Stimulated activated naive CD8-positive, alpha-beta T cell treated with anti-CD3 and anti-CD28 coated beads, Interleukin-15, amount 100 ng/mL, for 72 hours (primary cell): ENCODE results near the gene VIPR2.
"Not testable (repeated sequence)": the region's sequence is repeated elsewhere in the genome, so short reads cannot be mapped to it uniquely, and the experiment has no call there.

ENCODE experiments used
- ATAC-seq: fragments of 150-1000 bp; cut with Tn5 transposase; 2 replicates; pipeline ENCODE4 v1.10.0; 2021; ENCODE audit warnings: mild to moderate bottlenecking, moderate library complexity
- DNase-seq, 2 donors: peaks; one replicate each; pipeline ENCODE4 v3.0.0; 2021 to 2022
- H3K27ac Mint-ChIP-seq, 2 donors: one replicate each; pipeline ENCODE4 v1.8.0; 2022; ENCODE audit warnings: mild to moderate bottlenecking in 2 of 2, mixed read lengths in 2 of 2, moderate library complexity in 2 of 2
- H3K27me3 Mint-ChIP-seq: one replicate; pipeline ENCODE4 v1.8.0; 2022; ENCODE audit warnings: mixed read lengths
- H3K4me1 Mint-ChIP-seq: one replicate; pipeline ENCODE4 v1.8.0; 2022; ENCODE audit warnings: mild to moderate bottlenecking, mixed read lengths
- H3K4me3 Mint-ChIP-seq, 2 donors: one replicate each; pipeline ENCODE4 v1.8.0; 2022; ENCODE audit warnings: mild to moderate bottlenecking in 2 of 2, mixed read lengths in 2 of 2, moderate library complexity in 1 of 2
- H3K9me3 Mint-ChIP-seq, 2 donors: one replicate each; pipeline ENCODE4 v1.8.0; 2022; ENCODE audit warnings: mixed read lengths in 2 of 2

Gene VIPR2, protein sequence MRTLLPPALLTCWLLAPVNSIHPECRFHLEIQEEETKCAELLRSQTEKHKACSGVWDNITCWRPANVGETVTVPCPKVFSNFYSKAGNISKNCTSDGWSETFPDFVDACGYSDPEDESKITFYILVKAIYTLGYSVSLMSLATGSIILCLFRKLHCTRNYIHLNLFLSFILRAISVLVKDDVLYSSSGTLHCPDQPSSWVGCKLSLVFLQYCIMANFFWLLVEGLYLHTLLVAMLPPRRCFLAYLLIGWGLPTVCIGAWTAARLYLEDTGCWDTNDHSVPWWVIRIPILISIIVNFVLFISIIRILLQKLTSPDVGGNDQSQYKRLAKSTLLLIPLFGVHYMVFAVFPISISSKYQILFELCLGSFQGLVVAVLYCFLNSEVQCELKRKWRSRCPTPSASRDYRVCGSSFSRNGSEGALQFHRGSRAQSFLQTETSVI

DNA sequence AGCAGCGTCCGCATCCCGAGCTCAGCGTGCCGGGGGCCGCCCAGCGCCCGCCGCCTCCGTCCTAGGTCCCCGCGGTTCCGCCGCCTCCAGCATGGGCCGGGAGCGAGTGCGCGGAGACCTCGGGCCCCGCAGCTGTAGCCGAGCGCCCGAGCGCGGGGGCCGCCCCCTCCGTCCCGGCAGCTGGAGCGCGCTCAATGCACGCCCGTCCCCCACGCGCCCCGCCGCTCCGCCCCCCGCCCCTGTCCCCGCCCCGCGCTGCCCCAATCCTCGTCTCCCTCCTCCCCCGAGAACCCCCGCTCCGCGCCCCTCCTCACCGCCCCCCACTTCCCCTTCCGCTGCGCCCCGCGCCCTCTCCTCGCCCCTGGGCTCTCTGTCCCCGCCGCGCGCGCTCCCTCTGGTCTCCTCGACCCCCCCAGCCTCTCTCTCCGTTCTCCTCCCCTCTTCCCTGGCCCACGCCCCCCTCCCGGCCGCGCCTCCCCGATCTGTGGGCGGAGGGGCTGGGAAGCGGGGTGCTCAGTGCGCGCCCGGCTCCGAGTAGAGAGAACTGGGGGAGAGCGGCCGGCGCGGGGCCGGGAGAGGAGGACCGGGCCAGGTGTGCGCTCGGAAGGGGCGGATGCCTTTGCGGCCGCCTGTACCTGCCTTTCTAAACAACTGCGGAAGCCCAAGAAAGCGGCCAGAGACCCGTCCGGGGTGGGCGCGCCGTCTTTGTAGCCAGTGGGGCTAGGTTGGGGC, at the start of gene VIPR2:
Gene VIPR2, minus strand, starts transcription at position 110 of the 732 bp plus-strand sequence. Its CDS starts 96 bp downstream, at position 14.
- peak; percentile 12 to 15 for DNase-seq
- peak within 1 kb of the TSS; percentile 63 to 71 for H3K4me3 Mint-ChIP-seq
- H3K27me3 Mint-ChIP-seq, result peaks cover 33% of the 10 kb centered on the region
- ATAC-seq, result peak; percentile 56
- H3K27ac Mint-ChIP-seq, result no peak within 1 kb of the TSS
- H3K4me1 Mint-ChIP-seq, result peaks cover 5% of the 10 kb centered on the region
- no peaks in the 10 kb centered on the region for H3K9me3 Mint-ChIP-seq

DNA sequence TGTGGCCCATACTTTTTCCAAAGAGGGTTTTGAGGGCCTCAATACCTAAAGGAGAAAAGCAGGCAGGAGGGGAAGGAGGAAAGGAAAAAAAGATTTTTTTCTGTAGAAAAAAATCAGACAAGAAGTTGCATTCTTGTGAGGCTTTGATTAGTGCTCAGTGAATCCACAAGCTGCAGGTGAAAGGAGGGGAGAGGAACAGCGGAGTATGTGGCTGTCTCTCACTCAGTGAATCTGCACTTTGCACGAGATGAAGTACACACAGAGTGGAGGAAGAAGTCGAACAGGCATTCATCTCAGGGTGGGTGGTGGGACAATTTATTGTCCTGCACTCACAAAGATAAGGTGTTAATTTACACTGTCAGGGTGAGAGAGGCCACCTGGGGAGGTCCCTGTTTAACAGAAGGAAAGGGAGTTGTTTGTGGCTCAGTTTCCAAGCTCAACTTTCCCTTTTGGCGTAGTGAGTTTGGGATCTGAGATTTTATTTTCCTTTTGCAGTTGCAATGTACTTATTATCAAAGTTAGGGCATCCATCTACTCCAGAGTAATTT, 49.0 kb upstream of the VIPR2 start:
- peaks cover 0 to 5% of the 10 kb centered on the region in 2 donors for H3K9me3 Mint-ChIP-seq

DNA sequence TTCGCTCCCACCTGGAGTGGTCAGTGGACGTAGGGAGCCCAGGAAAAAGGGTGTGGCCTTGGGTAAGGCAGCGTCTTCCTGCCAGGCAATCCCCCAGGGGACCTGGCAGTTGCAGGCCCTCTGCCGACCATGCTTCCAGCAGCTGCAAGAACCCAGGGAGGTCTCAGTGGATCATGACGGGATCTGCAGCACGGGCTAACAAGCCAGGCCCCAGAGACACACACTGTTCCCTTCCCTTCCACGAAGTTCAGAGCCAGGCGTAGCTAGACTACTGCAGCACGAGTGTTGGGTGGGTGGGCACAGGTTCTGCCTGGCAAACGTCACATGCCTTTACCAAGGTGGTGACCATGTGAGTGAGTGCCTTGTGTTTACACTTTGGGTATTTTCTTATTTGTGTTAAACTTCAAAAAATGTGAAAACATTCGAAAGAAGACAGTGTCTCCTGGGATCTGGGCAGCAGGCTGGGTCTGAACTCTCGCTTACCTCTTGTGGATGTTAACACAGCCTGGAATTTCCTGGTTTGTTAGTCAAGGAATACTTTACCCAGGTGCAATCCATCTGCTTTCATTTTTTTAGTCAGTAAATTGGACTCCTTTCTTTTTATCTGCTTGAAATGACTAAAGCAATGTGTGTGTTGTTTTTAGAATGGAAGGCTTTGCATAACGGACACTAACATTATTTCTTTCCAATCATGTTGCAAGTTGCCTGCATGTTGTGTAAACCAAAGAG, 48.2 kb upstream of the VIPR2 start:
- Mint-ChIP-seq H3K27me3 (no peaks in the 10 kb centered on the region), H3K9me3 (peaks cover 0 to 5% of the 10 kb centered on the region in 2 donors), H3K27ac (no peak overlapping the region), H3K4me3 (no peak overlapping the region), H3K4me1 (peaks cover 31% of the 10 kb centered on the region)
- DNase-seq (no peak), ATAC-seq (no peak)

More for the DNA sequence above, 49.0 kb upstream of the VIPR2 start:
- Mint-ChIP-seq H3K4me3 (no peak overlapping the region), H3K27me3 (no peaks in the 10 kb centered on the region), H3K4me1 (peaks cover 39% of the 10 kb centered on the region), H3K27ac (no peak overlapping the region)
- no peak for DNase-seq
- no peak for ATAC-seq

DNA sequence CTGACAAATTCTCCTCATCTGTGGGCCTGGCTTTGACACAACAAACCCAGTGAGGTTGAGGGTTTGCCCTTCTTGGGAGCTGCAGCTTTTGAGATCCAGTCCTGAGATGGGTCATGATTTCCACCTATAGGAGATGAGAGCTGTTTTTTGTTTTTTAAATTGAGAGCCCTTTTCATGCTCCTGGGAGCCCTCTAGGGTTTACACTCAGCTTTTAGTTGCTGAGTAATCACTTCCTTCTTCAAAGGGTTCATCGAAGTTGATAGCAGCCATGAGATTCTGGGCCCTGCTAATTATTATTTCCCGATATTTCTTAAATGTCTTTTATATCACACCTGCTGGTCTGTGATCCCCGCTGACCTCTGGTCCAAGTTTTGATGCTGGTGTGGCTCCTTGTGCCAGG, 47.3 kb upstream of the VIPR2 start:
- DNase-seq (no peak), ATAC-seq (peak; percentile 33)
- Mint-ChIP-seq H3K27ac (no peak overlapping the region), H3K4me1 (peaks cover 23% of the 10 kb centered on the region), H3K9me3 (peaks cover 0 to 5% of the 10 kb centered on the region in 2 donors), H3K27me3 (no peaks in the 10 kb centered on the region), H3K4me3 (no peak overlapping the region)

DNA sequence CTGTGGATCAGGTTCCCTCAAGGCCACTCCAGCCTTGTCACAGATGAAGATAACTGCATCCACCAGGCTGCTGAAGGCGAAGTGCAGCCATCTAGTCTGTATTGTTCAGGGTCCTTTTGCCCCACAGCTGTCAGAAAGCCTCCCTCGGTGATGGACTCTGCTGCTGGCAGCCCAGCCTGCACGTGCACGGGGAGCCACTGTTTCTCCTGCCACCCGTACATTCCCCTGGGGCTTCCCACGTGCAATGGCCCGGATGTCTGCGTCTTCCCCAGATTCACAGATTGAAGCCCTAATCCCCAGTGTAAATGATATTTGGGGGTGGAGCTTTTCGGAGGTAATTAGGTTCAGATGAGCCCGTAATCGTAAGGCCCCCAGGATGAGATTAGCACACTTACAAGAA, 46.6 kb upstream of the VIPR2 start:
- H3K27me3 Mint-ChIP-seq, result peaks cover 8% of the 10 kb centered on the region
- H3K4me3 Mint-ChIP-seq, result no peak overlapping the region
- H3K27ac Mint-ChIP-seq, result no peak overlapping the region
- ATAC-seq, result no peak
- H3K4me1 Mint-ChIP-seq, result peaks cover 15% of the 10 kb centered on the region
- DNase-seq, result no peak
- H3K9me3 Mint-ChIP-seq, result peaks cover 7 to 9% of the 10 kb centered on the region in 2 donors

DNA sequence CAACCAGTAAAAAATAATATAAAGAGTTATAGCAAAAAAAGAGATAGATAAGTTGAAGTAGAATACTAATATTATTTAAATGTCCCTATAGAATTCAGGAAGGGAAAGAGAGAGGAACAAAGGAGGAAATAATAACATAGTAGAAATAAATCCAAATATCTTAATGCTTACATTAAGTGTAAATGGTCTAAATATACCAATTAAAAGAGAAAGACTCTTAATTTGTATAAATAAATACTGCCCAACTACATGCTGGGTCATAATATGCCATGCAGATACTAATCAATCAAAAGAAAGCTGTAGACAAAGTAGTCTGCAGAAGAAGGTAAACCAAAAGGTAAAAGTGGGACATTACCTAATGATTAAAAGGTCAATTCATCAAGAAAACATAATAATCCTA, 43.3 kb upstream of the VIPR2 start:
- no peak overlapping the region for H3K27ac Mint-ChIP-seq
- DNase-seq (no peak), ATAC-seq (no peak)
- peaks cover 11 to 15% of the 10 kb centered on the region in 2 donors for H3K9me3 Mint-ChIP-seq
- H3K4me1 Mint-ChIP-seq, result no peaks in the 10 kb centered on the region
- no peak overlapping the region for H3K4me3 Mint-ChIP-seq
- H3K27me3 Mint-ChIP-seq, result peaks cover 35% of the 10 kb centered on the region

DNA sequence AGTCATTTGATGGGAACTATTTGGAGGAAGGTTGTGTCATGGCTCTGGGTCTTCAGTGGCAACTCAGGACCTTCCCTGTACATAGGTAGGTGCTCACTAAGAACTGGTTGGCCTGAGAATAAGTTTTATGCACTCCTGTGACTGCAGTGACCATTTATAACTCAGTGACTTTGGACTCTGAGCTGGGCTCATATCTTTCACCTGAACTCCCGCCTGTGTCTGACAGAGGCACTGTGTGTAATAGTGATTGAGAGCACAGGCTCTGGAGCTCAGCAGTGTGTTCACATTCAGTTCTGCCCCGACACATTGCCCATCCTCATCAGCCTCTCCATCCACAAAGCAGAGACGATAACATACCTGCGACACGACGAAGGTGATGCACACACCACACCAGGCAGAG, 34.6 kb upstream of the VIPR2 start:
- Mint-ChIP-seq H3K27ac (no peak overlapping the region), H3K27me3 (peaks cover 24% of the 10 kb centered on the region), H3K4me1 (peaks cover 9% of the 10 kb centered on the region), H3K9me3 (peaks cover 11 to 26% of the 10 kb centered on the region in 2 donors), H3K4me3 (no peak overlapping the region)
- ATAC-seq, result no peak
- DNase-seq, result no peak

DNA sequence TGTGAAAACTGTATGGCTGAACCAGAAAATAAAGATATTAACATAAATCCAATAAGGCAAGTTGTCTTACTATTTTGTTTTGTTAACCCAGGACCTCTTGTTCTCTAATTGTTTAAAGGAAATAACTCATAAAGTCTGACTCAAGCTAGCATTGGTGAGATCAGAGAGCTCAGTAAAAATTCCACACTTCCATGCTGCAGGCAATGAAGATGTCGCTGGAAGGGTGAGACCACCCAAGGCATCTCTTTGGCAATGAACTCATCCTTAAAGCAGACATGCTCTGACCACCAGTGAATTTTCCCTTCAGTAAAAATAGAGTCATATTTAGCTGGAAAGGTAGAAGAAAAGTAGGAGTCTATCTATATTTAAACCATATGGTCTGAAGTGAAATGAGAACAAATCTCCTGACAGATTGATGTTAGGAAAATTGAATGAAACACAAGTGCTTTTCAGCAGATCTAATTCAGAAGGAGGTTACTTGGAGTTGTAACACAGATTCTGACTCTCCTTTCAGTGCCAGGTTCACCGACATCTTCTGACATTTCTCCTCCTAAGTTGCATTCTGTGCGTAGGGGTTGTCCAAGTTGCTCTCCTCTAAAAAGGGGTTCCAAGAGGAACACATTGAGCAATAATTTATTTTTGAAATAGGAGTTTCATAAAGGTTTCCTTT, 32.8 kb upstream of the VIPR2 start:
- Mint-ChIP-seq H3K4me3 (no peak overlapping the region), H3K27me3 (peaks cover 34% of the 10 kb centered on the region), H3K4me1 (peaks cover 9% of the 10 kb centered on the region), H3K9me3 (peaks cover 17 to 36% of the 10 kb centered on the region in 2 donors), H3K27ac (no peak overlapping the region)
- DNase-seq, result no peak
- no peak for ATAC-seq

DNA sequence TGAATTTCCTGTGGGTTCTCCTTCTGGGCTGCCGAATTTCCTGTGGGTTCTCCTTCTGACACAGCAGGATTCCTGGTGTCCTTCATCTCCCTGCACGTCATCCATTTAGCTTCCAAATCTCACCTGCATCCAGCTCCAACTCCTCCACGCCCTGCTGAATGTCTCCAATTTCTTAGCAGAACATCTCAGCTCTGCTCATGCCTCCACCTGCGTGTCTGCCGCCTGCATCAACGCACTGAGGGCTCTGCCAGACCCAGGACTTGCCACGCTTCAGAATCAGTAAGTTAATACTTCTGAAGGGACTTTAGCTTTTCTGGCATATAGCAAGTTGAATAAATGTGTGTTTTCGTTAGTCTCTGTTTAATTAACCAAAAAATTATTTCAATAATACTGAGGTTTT, 31.1 kb upstream of the VIPR2 start:
- Mint-ChIP-seq H3K27ac (peak overlapping the region in 1 of 2 donors; percentile 92), H3K9me3 (peaks cover 17 to 35% of the 10 kb centered on the region in 2 donors), H3K27me3 (peaks cover 33% of the 10 kb centered on the region), H3K4me3 (no peak overlapping the region), H3K4me1 (peaks cover 9% of the 10 kb centered on the region)
- no peak for DNase-seq
- ATAC-seq, result no peak

DNA sequence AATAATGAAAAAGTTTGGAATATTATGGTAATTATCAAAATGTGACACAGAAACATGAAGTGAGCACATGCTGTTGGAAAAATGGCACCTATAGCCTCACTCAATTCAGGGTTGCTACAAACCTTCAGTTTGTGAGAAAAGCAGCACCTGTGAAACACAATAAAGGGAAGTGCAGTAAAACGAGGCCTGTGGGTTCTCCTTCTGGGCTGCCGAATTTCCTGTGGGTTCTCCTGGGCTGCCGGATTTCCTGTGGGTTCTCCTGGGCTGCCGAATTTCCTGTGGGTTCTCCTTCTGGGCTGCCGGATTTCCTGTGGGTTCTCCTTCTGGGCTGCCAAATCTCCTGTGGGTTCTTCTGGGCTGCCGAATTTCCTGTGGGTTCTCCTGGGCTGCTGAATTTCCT, 30.4 kb upstream of the VIPR2 start:
- Mint-ChIP-seq H3K9me3 (peaks cover 13 to 28% of the 10 kb centered on the region in 2 donors), H3K27me3 (peaks cover 26% of the 10 kb centered on the region)
- H3K4me3 Mint-ChIP-seq, H3K4me1 Mint-ChIP-seq, H3K27ac Mint-ChIP-seq, ATAC-seq, DNase-seq: not testable (repeated sequence)

DNA sequence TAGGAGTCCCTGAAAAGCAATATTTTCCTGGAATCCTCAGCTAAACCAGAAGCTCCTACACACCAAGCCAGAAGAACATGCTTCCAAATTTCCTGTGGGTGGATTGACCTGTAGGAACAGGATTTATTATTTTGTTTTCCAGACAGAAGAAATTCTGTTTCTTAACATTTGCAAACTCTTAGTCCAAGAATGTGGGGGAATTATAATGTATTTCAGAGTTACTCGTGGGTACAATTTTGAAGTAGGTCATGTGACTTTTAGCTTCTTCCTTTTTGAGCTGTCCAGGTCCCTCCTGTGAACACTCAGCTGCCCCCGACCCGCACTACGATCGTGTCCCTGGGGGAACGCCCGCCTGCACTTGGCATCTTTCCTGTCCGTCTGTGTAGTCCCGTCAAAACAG, 27.7 kb upstream of the VIPR2 start:
- Mint-ChIP-seq H3K27ac (no peak overlapping the region), H3K9me3 (peaks cover 13 to 25% of the 10 kb centered on the region in 2 donors), H3K4me1 (peaks cover 9% of the 10 kb centered on the region), H3K4me3 (no peak overlapping the region), H3K27me3 (peaks cover 20% of the 10 kb centered on the region)
- DNase-seq, result no peak
- no peak for ATAC-seq

DNA sequence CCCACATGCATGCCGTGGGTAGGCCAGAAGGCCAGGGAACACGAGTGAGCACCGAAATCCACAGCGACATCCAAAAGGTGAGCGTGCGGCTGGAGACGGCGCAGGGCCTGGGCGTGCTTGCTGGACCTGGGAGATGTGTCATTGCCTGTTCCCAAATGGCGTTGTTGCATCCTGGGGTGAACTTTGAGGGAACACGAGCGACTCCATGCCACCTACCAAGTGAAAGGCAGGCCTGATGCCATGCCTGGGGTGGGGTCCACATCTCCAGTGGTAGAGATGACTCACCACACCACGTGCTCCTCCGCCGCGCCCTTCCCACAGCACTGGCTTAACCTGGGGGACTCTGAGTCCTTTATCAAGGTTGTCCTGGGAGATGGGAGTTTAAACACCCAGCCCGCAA, 24.7 kb upstream of the VIPR2 start:
- ATAC-seq (no peak), DNase-seq (no peak)
- Mint-ChIP-seq H3K4me3 (no peak overlapping the region), H3K27me3 (peaks cover 19% of the 10 kb centered on the region), H3K27ac (no peak overlapping the region), H3K9me3 (peaks cover 6 to 12% of the 10 kb centered on the region in 2 donors), H3K4me1 (no peaks in the 10 kb centered on the region)

DNA sequence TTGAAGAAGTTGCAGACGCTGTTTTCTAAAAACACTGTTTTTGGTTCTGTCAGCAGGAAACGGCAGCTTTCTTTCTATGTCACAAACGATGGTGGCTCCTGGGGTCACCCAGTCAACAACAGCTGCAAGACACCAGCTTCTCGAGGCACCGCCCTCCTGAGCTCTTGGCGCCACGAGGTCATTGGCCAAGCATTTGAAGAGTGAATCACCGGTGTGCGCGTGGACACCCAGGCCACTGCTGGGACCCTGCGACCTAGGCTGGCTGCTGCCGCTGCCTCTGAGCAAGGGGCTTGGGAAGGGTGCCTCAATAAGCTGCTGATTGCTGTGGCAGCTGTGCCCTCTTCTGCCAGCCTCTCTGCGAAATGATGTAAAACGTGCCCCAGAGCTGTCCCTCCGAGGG, 22.5 kb upstream of the VIPR2 start:
- H3K27me3 Mint-ChIP-seq, result no peaks in the 10 kb centered on the region
- H3K4me1 Mint-ChIP-seq, result no peaks in the 10 kb centered on the region
- no peak for DNase-seq
- no peak overlapping the region for H3K27ac Mint-ChIP-seq
- no peak overlapping the region for H3K4me3 Mint-ChIP-seq
- no peaks in the 10 kb centered on the region for H3K9me3 Mint-ChIP-seq
- no peak for ATAC-seq

DNA sequence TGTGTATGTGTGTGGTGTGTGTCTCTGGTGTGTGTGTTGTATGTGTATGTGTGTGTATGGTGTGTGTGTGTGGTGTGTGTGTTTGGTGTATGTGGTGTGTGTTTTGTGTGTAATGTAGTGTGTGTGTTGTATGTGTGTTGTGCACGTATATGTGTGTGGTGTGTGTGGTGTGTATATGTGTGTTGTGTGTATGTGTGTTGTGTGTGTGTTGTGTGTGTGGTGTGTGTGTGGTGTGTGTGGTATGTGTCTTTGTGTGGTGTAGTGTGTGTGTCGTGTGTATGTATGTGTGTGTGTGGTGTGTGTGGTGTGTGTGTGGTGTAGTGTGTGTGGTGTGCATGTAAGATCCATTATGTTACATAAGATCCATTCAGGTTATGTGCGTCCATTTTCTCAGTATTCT, 21.9 kb upstream of the VIPR2 start:
- no peak for DNase-seq
- no peak for ATAC-seq
- no peaks in the 10 kb centered on the region for H3K27me3 Mint-ChIP-seq
- no peaks in the 10 kb centered on the region for H3K9me3 Mint-ChIP-seq
- H3K4me3 Mint-ChIP-seq, result no peak overlapping the region
- H3K4me1 Mint-ChIP-seq, result no peaks in the 10 kb centered on the region
- no peak overlapping the region for H3K27ac Mint-ChIP-seq

DNA sequence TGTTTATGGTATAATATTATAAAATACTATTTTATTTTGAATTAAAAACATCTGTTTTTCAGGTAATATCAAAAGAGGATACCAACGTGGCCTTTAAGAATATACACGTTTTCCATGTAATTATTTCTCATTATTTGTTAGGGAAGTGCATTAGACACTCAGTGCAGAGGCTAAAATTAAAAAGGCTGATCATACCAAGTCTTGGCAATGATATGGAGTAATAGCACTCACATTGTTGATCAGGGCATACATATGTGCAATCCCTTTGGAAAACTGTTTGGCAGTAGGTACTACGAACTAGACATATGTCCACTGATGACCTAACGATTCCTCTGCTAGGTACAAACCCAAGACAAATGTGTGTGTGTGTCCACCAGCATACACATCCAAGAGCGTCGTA, 20.7 kb upstream of the VIPR2 start:
- no peaks in the 10 kb centered on the region for H3K9me3 Mint-ChIP-seq
- H3K27ac Mint-ChIP-seq, result no peak overlapping the region
- H3K4me1 Mint-ChIP-seq, result no peaks in the 10 kb centered on the region
- DNase-seq (no peak), ATAC-seq (no peak)
- no peak overlapping the region for H3K4me3 Mint-ChIP-seq
- H3K27me3 Mint-ChIP-seq, result no peaks in the 10 kb centered on the region
